Transverse colon (tissue), 4 donors: ENCODE measurements around the gene PSMA4. TPM values are rescaled to one million over a fixed set of nuclear protein-coding genes. Genes with fewer than 3 reads are reported as not detected.

ENCODE experiments used
- DNase-seq: peaks from one replicate; pipeline ENCODE4 v3.0.0-alpha.2; 2019
- H3K27ac ChIP-seq, 4 donors: fragments of 200-600 bp; sonication (generic); 2 replicates each; pipeline ENCODE4 v1.5.1; 2016 to 2018; ENCODE audit warnings: inconsistent platforms in 4 of 4
- H3K27me3 ChIP-seq: fragments of 200-600 bp; sonication (generic); 2 replicates; pipeline ENCODE4 v1.5.1; 2017; ENCODE audit warnings: inconsistent platforms
- H3K36me3 ChIP-seq, 4 donors: fragments of 200-600 bp; sonication (generic); 2 replicates each; pipeline ENCODE4 v1.5.1; 2017 to 2019; ENCODE audit warnings: inconsistent platforms in 4 of 4
- H3K4me1 ChIP-seq, 4 donors: fragments of 200-600 bp; sonication (generic); 2 replicates each; pipeline ENCODE4 v1.5.1; 2017 to 2020; ENCODE audit warnings: inconsistent platforms in 4 of 4
- H3K4me3 ChIP-seq, 4 donors: fragments of 200-600 bp; sonication (generic); 1 replicate in 1 of 4; 2 replicates in 3 of 4; pipeline versions ENCODE4 v1.5.1 to v1.6.1; 2017 to 2019; ENCODE audit warnings: inconsistent platforms in 4 of 4
- H3K9me3 ChIP-seq, 2 donors: fragments of 200-600 bp; sonication (generic); 2 replicates each; pipeline ENCODE4 v1.5.1; 2017 to 2019; ENCODE audit warnings: inconsistent platforms in 2 of 2
- CTCF ChIP-seq, 5 experiments: fragments of 200-600 bp in 3 of 5; fragments of 450-650 bp in 2 of 5; sonication (generic) in 3 of 5; IDR thresholded peaks; 1 replicate in 2 of 5; 2 replicates in 3 of 5; pipeline ENCODE4 v1.5.1; 2016 to 2017; ENCODE audit warnings: antibody characterized with exemption in 5 of 5, inconsistent platforms in 3 of 5, mild to moderate bottlenecking in 2 of 5, moderate library complexity in 1 of 5
- EP300 ChIP-seq: sonication (generic); formaldehyde crosslinking; IDR thresholded peaks from one replicate; pipeline ENCODE4 v1.6.1; 2017; ENCODE audit warnings: antibody characterized with exemption, low read depth
- POLR2A ChIP-seq: fragments of 450-650 bp; IDR thresholded peaks from one replicate; pipeline ENCODE4 v1.6.1; 2016; ENCODE audit warnings: antibody characterized with exemption, mild to moderate bottlenecking, moderate library complexity
- POLR2AphosphoS5 ChIP-seq, 3 donors: sonication (generic); formaldehyde crosslinking; IDR thresholded peaks; one replicate each; pipeline ENCODE4 v1.6.1; 2016; ENCODE audit warnings: antibody characterized with exemption in 3 of 3
- WGBS, 2 donors: methylation state at CpG; one replicate each; pipeline ENCODE4 v1.1.5; 2018; ENCODE audit warnings: low coverage in 1 of 2; 5-methylcytosine and 5-hydroxymethylcytosine counted together
- in situ Hi-C, 4 donors: fragments of 200-750 bp; cut with MboI; loops; one replicate each; pipeline versions ENCODE4 v1.15.0 to v1.15.1; 2017; ENCODE audit warnings: low sequenced_read_pairs in 3 of 4, low pct_ligation_motif_present in 1 of 4, low pct_unique_long_range_greater_than_20kb in 1 of 4
- intact Hi-C: fragments of 100-400 bp; cut with DNase I; formaldehyde crosslinking; loops from one replicate; pipeline ENCODE4 v1.15.1; 2023; ENCODE audit warnings: low total_unique reads
- total RNA-seq, 4 donors: library from RNA; depleted of rRNA; stranded (reverse); fragments of >200 nt; gene quantifications; one replicate each; pipeline ENCODE4 v1.1.0, GENCODE V29; 2016

The PSMA4 gene
- total RNA-seq, 4 donors from 2014 or later: 22.8 to 113 (median 76.4) TPM

DNA sequence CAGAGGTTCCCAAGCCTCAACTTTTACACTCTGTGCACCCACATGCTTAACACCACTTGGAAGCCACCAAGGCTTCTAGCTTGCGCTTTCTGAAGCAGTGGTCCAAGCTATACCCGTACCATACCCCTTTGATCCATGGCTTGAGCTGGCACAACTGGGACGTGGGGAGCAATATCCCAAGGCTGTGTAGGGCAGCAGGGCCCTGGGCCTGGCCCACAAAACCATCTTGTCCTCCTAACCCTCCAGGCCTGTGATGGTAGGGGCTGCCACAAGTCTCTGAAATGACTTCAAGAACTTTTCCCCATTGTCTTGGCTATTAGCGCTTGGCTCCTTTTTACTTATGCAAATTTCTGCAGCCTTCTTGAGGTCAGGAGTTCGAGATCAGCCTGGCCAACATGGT, 16.0 kb upstream of the PSMA4 start:
- H3K4me3 ChIP-seq: no peak overlapping the region
- H3K4me1 ChIP-seq: no peaks in the 10 kb centered on the region
- intact Hi-C loops: no loop called here
- DNase-seq: no peak
- H3K27me3 ChIP-seq: no peaks in the 10 kb centered on the region
- no peaks in the 10 kb centered on the region for H3K36me3 ChIP-seq
- H3K27ac ChIP-seq: no peak overlapping the region
- in situ Hi-C loops: no loop called here
- H3K9me3 ChIP-seq: no peaks in the 10 kb centered on the region
- no peak for TF ChIP-seq POLR2A
- TF ChIP-seq POLR2AphosphoS5 (IDR thresholded peaks at IDR 0.05): no peak
- TF ChIP-seq EP300: no peak
- no peak for TF ChIP-seq CTCF (IDR thresholded peaks at IDR 0.05)
- WGBS, 2 donors: 92% methylated on average over 5 of the region's 5 CpGs; no CpG with 5 or more reads in 1 of the 2 donors

- TF ChIP-seq CTCF (IDR thresholded peaks at IDR 0.05) (no peak), EP300 (no peak), POLR2A (no peak), POLR2AphosphoS5 (IDR thresholded peaks at IDR 0.05) (no peak)
- 90 to 93% methylated on average over 5 of the region's 5 CpGs for WGBS, 2 donors
- H3K27ac ChIP-seq: no peak overlapping the region
- in situ Hi-C loops: no loop called here
- intact Hi-C loops: no loop called here
- H3K4me3 ChIP-seq: no peak overlapping the region
- H3K36me3 ChIP-seq: no peaks in the 10 kb centered on the region
- no peak for DNase-seq
- H3K4me1 ChIP-seq: no peaks in the 10 kb centered on the region
- no peaks in the 10 kb centered on the region for H3K9me3 ChIP-seq
- no peaks in the 10 kb centered on the region for H3K27me3 ChIP-seq
Measured at GRCh38 chr15:78527325-78527724, 12.9 kb upstream of the PSMA4 start.

DNA sequence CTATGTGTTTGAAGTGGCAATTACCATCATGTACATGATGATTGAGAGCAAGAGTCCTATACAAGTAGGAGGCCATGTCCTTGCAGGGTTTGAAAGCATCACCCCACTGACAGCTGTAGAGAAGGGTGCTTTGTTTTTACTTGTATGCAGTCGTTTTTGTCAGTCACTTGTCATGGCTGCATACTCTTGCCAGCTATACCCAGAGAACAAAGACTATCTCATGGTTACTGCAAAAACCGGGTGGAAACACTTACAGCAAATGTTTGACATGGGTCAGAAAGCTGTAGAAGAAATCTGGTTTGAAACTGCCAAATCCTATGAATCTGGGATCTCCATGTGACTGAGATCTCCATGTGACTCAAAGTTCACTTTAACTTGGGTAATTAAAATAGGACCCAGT, 6.9 kb upstream of the PSMA4 start:
- Histone ChIP-seq H3K4me1 (no peaks in the 10 kb centered on the region), H3K27me3 (no peaks in the 10 kb centered on the region), H3K36me3 (no peaks in the 10 kb centered on the region), H3K27ac (no peak overlapping the region), H3K9me3 (no peaks in the 10 kb centered on the region), H3K4me3 (no peak overlapping the region)
- intact Hi-C loops (no loop called here), in situ Hi-C loops (no loop called here)
- WGBS, 2 donors: 0 to 59% methylated on average over 1 to 2 of the region's 2 CpGs
- no peak for DNase-seq
- TF ChIP-seq EP300 (no peak), POLR2AphosphoS5 (IDR thresholded peaks at IDR 0.05) (no peak), CTCF (IDR thresholded peaks at IDR 0.05) (no peak)

GRCh38 chr15:78536134-78536533, 4.1 kb upstream of the PSMA4 start:
- in situ Hi-C loops (no loop called here), intact Hi-C loops (no loop called here)
- Histone ChIP-seq H3K27me3 (no peaks in the 10 kb centered on the region), H3K4me1 (peaks cover under 1 to 5% (median 2%) of the 10 kb centered on the region in 4 donors), H3K4me3 (no peak overlapping the region), H3K27ac (no peak overlapping the region), H3K9me3 (no peaks in the 10 kb centered on the region), H3K36me3 (no peaks in the 10 kb centered on the region)
- 96 to 100% methylated on average over 1 of the region's 1 CpG for WGBS, 2 donors
- no peak for DNase-seq
- TF ChIP-seq CTCF (IDR thresholded peaks at IDR 0.05) (no peak), POLR2A (no peak), EP300 (no peak), POLR2AphosphoS5 (IDR thresholded peaks at IDR 0.05) (no peak)
